Mucosa of rectum (tissue), 2 donors: Measurements from ENCODE around the gene NAXD.
A peak's percentile ranks its signal among the peaks of the same experiment; 100 is the strongest.

Source experiments
- H3K27ac ChIP-seq, 2 donors: one replicate each; pipeline ENCODE4 v1.7.0; 2013; ENCODE audit warnings: inconsistent platforms in 2 of 2, low read depth in 2 of 2, low read length in 2 of 2
- H3K27me3 ChIP-seq, 2 donors: one replicate each; pipeline ENCODE4 v1.7.0; 2013; ENCODE audit warnings: low read length in 2 of 2; ENCODE audit not compliant: control insufficient read depth in 2 of 2, insufficient read depth in 2 of 2
- H3K36me3 ChIP-seq, 2 donors: one replicate each; pipeline ENCODE4 v1.7.0; 2013; ENCODE audit warnings: low read length in 2 of 2; ENCODE audit not compliant: control insufficient read depth in 2 of 2, insufficient read depth in 2 of 2
- H3K4me1 ChIP-seq, 2 donors: one replicate each; pipeline ENCODE4 v1.7.0; 2013; ENCODE audit warnings: low read length in 2 of 2, mild to moderate bottlenecking in 1 of 2; ENCODE audit not compliant: control insufficient read depth in 2 of 2, insufficient read depth in 2 of 2
- H3K4me3 ChIP-seq, 2 donors: one replicate each; pipeline ENCODE4 v1.7.0; 2013; ENCODE audit warnings: low read length in 2 of 2
- H3K9ac ChIP-seq, 2 donors: one replicate each; pipeline ENCODE4 v1.7.0; 2013; ENCODE audit warnings: low read length in 2 of 2, low read depth in 1 of 2, mild to moderate bottlenecking in 1 of 2
- H3K9me3 ChIP-seq, 2 donors: one replicate each; pipeline ENCODE4 v1.7.0; 2013; ENCODE audit warnings: low read length in 2 of 2; ENCODE audit not compliant: control insufficient read depth in 2 of 2
- donor health status: healthy.
- donor health status: Normal muscosa, but diverticular disease.

The NAXD gene

DNA sequence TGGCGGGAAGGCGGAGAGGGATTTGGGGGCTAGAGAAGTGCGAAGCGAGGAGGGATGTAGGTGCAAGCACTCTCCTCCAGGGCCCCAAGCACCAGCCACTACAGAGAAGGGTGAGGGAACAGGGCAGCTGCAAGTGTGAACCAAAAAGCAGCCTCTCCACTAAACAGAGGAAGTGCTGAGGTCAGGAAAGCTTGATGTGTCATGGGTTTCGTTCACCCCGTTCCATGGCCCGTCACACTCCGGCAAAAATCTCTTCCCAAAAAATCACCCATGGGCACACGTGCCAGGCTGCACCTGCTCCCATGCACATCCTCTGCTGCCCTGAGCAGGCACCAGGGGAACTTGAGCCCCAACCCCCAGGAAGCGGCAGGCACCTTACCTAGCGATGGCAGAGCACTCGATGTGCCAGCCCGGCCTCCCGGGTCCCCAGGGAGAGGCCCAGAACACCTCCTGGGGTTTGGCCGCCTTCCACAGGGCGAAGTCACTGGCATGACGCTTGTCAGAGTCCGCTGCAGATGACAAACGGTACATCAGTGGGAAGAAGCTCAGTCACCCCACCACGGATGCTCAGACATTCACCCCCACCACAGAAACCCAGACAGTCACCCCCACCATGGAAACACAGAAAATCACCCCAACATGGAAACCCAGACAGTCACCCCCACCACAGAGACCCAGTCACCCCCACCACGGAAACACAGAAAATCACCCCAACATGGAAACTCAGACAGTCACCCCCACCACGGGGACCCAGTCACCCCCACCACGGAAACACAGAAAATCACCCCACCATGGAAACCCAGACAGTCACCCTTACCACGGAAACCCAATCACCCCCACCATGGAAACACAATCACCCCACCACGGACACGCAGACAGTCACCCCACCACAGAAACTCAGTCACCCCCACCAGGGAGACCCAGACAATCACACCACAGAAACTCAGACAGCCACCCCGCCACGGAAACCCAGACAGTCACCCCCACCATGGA lies 61.5 kb downstream of the NAXD start:
- Histone ChIP-seq H3K9me3 (no peaks in the 10 kb centered on the region), H3K27ac (peak overlapping the region in 1 of 2 donors; percentile 58), H3K27me3 (no peaks in the 10 kb centered on the region), H3K9ac (peak overlapping the region in 1 of 2 donors; percentile 47), H3K4me3 (no peak overlapping the region), H3K36me3 (peaks cover 24 to 34% of the 10 kb centered on the region in 2 donors), H3K4me1 (peaks cover 0 to 4% of the 10 kb centered on the region in 2 donors)

DNA sequence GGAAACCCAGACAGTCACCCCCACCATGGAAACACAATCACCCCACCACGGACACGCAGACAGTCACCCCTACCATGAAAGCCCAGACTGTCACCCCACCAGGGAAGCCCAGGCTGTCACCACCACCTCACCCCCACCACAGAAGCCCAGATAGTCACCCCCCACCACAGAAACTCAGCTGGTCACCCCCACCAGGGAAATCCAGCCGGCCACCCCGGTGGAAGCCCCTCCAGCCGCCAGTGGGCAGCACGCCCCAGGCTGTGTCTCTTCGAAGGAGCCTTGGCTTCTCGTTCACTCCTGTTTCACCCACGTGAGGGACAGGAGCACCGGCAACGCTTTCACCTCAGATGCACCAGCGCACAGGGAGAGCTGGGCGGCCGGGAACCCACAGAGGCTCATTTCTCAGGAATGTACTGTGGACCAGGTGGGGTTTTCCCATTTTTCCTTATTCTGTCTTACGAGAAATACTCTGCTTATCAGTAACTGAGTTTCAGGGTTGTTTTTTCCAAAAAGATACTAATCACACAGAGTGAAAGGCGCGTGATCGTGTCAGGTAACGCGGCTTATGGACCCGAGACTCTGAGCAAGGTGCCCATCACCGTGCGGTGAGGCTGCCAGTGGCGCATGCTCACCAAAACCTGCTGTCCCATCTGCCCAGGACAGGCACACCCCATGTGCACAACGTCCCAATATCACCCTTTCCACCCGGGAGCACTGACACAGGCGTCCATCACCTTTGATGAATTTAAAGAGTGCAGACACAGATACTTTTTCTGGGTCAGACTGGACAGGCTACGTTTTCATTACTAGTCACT lies 62.6 kb downstream of the NAXD start:
- peaks cover 31 to 44% of the 10 kb centered on the region in 2 donors for H3K36me3 ChIP-seq
- no peak overlapping the region for H3K4me3 ChIP-seq
- no peaks in the 10 kb centered on the region for H3K9me3 ChIP-seq
- H3K4me1 ChIP-seq = peaks cover 0 to 4% of the 10 kb centered on the region in 2 donors
- no peak overlapping the region for H3K27ac ChIP-seq
- no peak overlapping the region for H3K9ac ChIP-seq
- H3K27me3 ChIP-seq = no peaks in the 10 kb centered on the region

DNA sequence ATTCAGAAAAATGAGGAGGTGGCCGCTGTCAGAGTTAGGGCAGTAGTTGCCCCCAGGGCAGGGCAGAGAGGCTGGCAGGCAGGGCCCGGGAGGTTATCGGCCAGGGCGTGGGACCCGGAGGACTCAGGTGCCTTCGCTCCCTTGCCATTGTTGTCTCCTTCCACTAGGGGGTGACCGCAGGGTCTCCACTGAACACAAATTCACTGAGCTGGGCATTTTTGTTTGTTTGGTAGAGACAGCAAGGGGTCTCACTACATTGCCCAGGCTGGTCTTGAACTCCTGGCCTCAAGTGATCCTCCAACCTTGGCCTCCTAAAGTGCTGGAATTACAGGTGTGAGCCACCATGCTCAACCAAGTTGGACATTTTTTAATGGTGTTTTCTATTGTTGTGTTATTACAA lies 65.5 kb downstream of the NAXD start:
- no peak overlapping the region for H3K4me3 ChIP-seq
- no peak overlapping the region for H3K9ac ChIP-seq
- no peaks in the 10 kb centered on the region for H3K9me3 ChIP-seq
- H3K4me1 ChIP-seq = peaks cover 0 to 4% of the 10 kb centered on the region in 2 donors
- no peaks in the 10 kb centered on the region for H3K27me3 ChIP-seq
- no peak overlapping the region for H3K27ac ChIP-seq
- peaks cover 34 to 55% of the 10 kb centered on the region in 2 donors for H3K36me3 ChIP-seq

DNA sequence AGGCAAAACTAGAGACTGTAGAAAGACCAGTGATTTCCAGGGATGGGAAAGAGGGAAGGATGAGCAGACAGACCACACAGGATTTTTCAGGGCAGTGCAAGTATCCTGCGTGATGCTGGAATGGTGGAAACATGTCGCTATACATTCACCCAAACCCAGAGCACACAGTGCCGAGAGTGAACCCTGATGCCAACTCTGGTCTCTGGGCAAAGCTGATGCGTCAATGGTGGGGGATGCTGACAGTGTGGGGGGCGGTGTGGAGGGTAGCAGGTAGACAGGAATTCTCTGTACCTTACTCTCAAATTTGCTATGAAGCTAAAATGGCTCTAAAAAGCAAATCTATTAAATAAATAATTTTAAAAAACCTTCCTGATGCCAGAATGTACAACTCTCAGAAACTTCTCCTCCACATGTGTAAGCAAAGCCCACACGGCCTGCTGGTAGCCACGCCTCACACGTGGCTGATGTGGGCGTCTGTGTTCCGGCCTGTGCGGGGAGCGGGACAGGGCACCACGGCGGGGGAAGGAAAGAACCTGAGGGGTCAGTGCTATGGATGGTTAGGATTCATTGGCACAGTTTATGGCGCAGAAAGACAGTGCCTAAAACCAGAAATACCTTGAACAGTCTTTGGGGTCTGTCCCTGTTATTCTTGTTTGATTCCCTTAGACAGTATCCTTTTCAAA lies 66.7 kb downstream of the NAXD start:
- H3K27me3 ChIP-seq = no peaks in the 10 kb centered on the region
- H3K9ac ChIP-seq = no peak overlapping the region
- H3K9me3 ChIP-seq = no peaks in the 10 kb centered on the region
- H3K27ac ChIP-seq = no peak overlapping the region
- no peaks in the 10 kb centered on the region for H3K4me1 ChIP-seq
- no peak overlapping the region for H3K4me3 ChIP-seq
- peaks cover 30 to 50% of the 10 kb centered on the region in 2 donors for H3K36me3 ChIP-seq

DNA sequence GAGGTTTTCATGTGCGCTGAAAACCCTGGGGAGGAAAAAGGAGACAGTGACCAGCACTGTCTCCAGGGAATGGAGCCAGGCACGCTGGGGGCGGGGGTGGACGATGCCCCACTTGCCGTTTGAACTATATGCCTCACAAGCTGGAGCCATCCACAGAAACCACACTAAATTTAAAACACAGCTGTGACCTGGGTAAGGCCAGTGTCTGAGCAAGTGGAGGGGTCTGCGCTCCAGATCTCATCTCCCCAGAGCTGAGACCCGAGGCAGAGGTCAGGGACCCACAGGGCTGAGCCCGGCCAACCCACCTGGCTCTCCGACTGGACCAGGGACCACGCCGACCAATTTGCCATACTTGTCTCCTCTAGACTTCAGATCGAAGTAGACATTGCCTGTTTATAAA lies 67.4 kb downstream of the NAXD start:
- no peaks in the 10 kb centered on the region for H3K9me3 ChIP-seq
- no peaks in the 10 kb centered on the region for H3K4me1 ChIP-seq
- H3K9ac ChIP-seq = no peak overlapping the region
- peaks cover 34 to 52% of the 10 kb centered on the region in 2 donors for H3K36me3 ChIP-seq
- H3K4me3 ChIP-seq = no peak overlapping the region
- H3K27ac ChIP-seq = no peak overlapping the region
- no peaks in the 10 kb centered on the region for H3K27me3 ChIP-seq

DNA sequence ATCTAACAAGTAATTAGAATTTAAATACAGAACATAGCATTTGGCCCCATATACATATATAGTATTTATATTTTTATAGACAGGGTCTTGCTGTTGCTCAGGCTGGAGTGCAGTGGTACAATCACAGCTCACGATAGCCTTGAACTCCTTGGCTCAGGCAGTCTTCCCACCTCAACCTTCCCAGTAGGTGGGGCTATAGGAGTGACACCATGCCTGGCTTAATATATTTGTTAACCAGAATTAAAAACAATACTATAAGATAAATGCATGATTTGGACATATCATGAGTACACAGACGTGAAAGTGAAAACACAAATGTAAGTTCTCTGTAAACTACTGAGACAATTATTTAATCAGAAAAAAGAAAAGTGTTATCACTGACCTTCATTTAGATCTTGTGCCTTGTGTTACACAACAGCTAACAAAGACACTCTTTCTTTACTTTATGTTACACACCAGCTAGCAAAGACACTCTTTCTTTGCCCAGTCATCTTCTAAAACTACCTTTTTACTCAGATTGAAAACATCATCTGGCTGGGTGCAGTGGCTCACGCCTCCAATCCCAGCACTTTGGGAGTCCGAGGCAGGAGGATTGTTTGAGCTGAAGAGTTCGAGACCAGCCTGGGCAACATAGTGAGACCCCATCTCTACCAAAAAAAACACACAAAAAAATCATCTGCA lies 68.0 kb downstream of the NAXD start:
- Histone ChIP-seq H3K27me3 (no peaks in the 10 kb centered on the region), H3K9me3 (no peaks in the 10 kb centered on the region), H3K4me1 (no peaks in the 10 kb centered on the region), H3K36me3 (peaks cover 32 to 52% of the 10 kb centered on the region in 2 donors), H3K27ac (no peak overlapping the region), H3K9ac (no peak overlapping the region), H3K4me3 (no peak overlapping the region)

DNA sequence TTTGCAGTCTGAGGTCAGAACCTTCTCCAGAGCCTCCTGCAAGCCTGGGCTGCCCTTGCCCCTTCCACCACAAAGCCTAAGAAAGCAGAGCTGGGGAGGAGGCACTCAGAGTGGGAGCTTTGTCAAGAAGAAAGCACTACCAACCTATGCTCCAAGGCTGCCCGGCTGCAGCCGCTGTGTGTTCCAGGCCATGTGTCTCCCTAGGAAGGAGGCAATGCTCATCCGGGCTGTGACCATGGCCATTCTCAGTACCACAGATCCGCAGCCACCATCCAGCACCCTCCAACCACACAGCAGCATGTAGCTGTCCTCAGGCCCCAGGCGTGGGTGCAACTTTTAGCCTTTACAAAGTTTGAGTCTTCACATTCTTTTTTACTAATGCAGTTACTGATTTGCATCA lies 68.6 kb downstream of the NAXD start:
- no peak overlapping the region for H3K4me3 ChIP-seq
- no peak overlapping the region for H3K9ac ChIP-seq
- H3K9me3 ChIP-seq = no peaks in the 10 kb centered on the region
- H3K36me3 ChIP-seq = peaks cover 27 to 46% of the 10 kb centered on the region in 2 donors
- no peaks in the 10 kb centered on the region for H3K4me1 ChIP-seq
- H3K27me3 ChIP-seq = no peaks in the 10 kb centered on the region
- peak overlapping the region in 1 of 2 donors; percentile 32 for H3K27ac ChIP-seq

DNA sequence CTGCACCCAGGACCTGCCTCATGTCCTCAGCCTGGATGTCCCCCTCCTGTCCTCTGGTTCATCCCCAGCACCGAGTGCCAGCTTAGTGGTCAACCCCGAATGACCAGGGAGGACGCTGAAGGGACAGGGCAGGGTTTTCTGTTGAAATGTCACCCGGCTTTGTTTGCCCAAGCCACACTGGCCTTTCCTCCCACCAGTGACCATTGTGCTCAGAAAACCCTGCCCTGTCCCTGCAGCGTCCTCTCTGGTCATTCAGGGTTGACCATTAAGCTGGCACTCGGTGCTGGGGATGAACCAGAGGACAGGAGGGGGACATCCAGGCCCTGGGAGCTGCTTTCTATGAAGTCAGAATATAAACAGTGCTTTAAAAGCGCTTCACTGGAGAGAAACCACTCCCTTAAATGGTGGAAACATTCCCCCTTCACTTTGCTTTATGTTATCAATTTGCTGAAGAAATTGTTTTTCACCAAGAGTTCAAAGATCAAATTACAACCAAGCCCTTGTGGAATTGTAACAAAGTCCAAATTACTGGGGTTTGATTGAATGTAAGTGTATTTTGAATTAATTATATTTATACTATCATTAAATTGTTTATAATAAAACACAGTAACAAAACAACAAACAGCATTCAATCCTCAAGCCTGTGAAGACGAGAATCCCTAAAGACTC lies 69.2 kb downstream of the NAXD start:
- H3K36me3 ChIP-seq = peaks cover 27 to 45% of the 10 kb centered on the region in 2 donors
- H3K4me1 ChIP-seq = no peaks in the 10 kb centered on the region
- H3K27ac ChIP-seq = peak overlapping the region in 1 of 2 donors; percentile 32
- no peak overlapping the region for H3K9ac ChIP-seq
- no peak overlapping the region for H3K4me3 ChIP-seq
- H3K9me3 ChIP-seq = no peaks in the 10 kb centered on the region
- no peaks in the 10 kb centered on the region for H3K27me3 ChIP-seq
